H9 (cell line): Measurements from ENCODE around the gene TLN1. TPM values are rescaled to one million over a fixed set of nuclear protein-coding genes. Genes with fewer than 3 reads are reported as not detected.

Experiments used
- DNase-seq: peaks from one replicate; pipeline ENCODE4 v3.0.0-alpha.2; 2017
- H2AFZ ChIP-seq: one replicate; pipeline ENCODE4 v1.6.1; 2013; ENCODE audit warnings: mild to moderate bottlenecking, low read length, control low read depth, moderate library complexity
- H2AK5ac ChIP-seq: 2 replicates; pipeline ENCODE4 v1.6.1; 2013; ENCODE audit warnings: low read length, control low read depth, mixed read lengths; ENCODE audit not compliant: insufficient read length
- H2BK120ac ChIP-seq: one replicate; pipeline ENCODE4 v1.6.1; 2013; ENCODE audit warnings: low read depth, mild to moderate bottlenecking, low read length, control low read depth, inconsistent platforms; ENCODE audit not compliant: poor library complexity, severe bottlenecking
- H2BK12ac ChIP-seq: 2 replicates; pipeline ENCODE4 v1.6.1; 2013; ENCODE audit warnings: low read length, control low read depth, mixed read lengths, low read depth; ENCODE audit not compliant: insufficient read length
- H2BK15ac ChIP-seq: 2 replicates; pipeline ENCODE4 v1.6.1; 2013; ENCODE audit warnings: low read depth, low read length, control low read depth
- H2BK20ac ChIP-seq: one replicate; pipeline ENCODE4 v1.6.1; 2013; ENCODE audit warnings: low read depth, mild to moderate bottlenecking, low read length, control low read depth, inconsistent platforms; ENCODE audit not compliant: poor library complexity, severe bottlenecking
- H2BK5ac ChIP-seq: 2 replicates; pipeline ENCODE4 v1.6.1; 2013; ENCODE audit warnings: low read length, control low read depth, mixed read lengths; ENCODE audit not compliant: insufficient read length
- H3K14ac ChIP-seq: 2 replicates; pipeline ENCODE4 v1.6.1; 2013; ENCODE audit warnings: low read length, control low read depth; ENCODE audit not compliant: insufficient read depth
- H3K18ac ChIP-seq: 2 replicates; pipeline ENCODE4 v1.6.1; 2013; ENCODE audit warnings: low read depth, mild to moderate bottlenecking, mixed read lengths, low read length, control low read depth; ENCODE audit not compliant: insufficient read length
- H3K23ac ChIP-seq: 2 replicates; pipeline ENCODE4 v1.6.1; 2013; ENCODE audit warnings: low read length, control low read depth, mixed read lengths, low read depth; ENCODE audit not compliant: insufficient read length
- H3K23me2 ChIP-seq: 2 replicates; pipeline ENCODE4 v1.6.1; 2013; ENCODE audit warnings: low read depth, mild to moderate bottlenecking, mixed read lengths, low read length, control low read depth; ENCODE audit not compliant: insufficient read length, poor library complexity, severe bottlenecking
- H3K27ac ChIP-seq: 2 replicates; pipeline ENCODE4 v1.5.1; 2013; ENCODE audit warnings: low read length, control low read depth, mixed read lengths, low read depth; ENCODE audit not compliant: insufficient read length
- H3K27me3 ChIP-seq: 2 replicates; pipeline ENCODE4 v1.6.1; 2013; ENCODE audit warnings: low read length, control low read depth, inconsistent platforms; ENCODE audit not compliant: insufficient read depth
- H3K4ac ChIP-seq: 2 replicates; pipeline ENCODE4 v1.6.1; 2013; ENCODE audit warnings: low read depth, mild to moderate bottlenecking, control low read depth, inconsistent platforms, low read length, moderate library complexity
- H3K4me1 ChIP-seq: 2 replicates; pipeline ENCODE4 v1.6.1; 2013; ENCODE audit warnings: low read length, control low read depth, inconsistent platforms; ENCODE audit not compliant: insufficient read depth
- H3K4me2 ChIP-seq: 2 replicates; pipeline ENCODE4 v1.6.1; 2013; ENCODE audit warnings: low read length, control low read depth, mixed read lengths; ENCODE audit not compliant: insufficient read length, insufficient read depth
- H3K56ac ChIP-seq: 2 replicates; pipeline ENCODE4 v1.6.1; 2013; ENCODE audit warnings: low read depth, mild to moderate bottlenecking, mixed read lengths, low read length, control low read depth; ENCODE audit not compliant: insufficient read length
- H3K79me1 ChIP-seq: 2 replicates; pipeline ENCODE4 v1.6.1; 2013; ENCODE audit warnings: low read depth, mild to moderate bottlenecking, moderate library complexity, low read length, control low read depth, inconsistent platforms; ENCODE audit not compliant: insufficient read depth, poor library complexity, severe bottlenecking
- H3K79me2 ChIP-seq: 2 replicates; pipeline ENCODE4 v1.6.1; 2013; ENCODE audit warnings: low read length, control low read depth, inconsistent platforms; ENCODE audit not compliant: insufficient read depth
- H3K9ac ChIP-seq: 2 replicates; pipeline ENCODE4 v1.6.1; 2013; ENCODE audit warnings: low read length, control low read depth, mixed read lengths; ENCODE audit not compliant: insufficient read length; ENCODE audit errors: extremely low read depth
- H3K9me3 ChIP-seq: one replicate; pipeline ENCODE4 v1.6.1; 2013; ENCODE audit warnings: low read depth, low read length, inconsistent platforms; ENCODE audit not compliant: control insufficient read depth
- H3T11ph ChIP-seq: one replicate; pipeline ENCODE4 v1.6.1; 2013; ENCODE audit warnings: mild to moderate bottlenecking, low read length, control low read depth, inconsistent platforms
- H4K20me1 ChIP-seq: one replicate; pipeline ENCODE4 v1.6.1; 2013; ENCODE audit not compliant: control insufficient read depth, insufficient read length, insufficient read depth
- H4K5ac ChIP-seq: 2 replicates; pipeline ENCODE4 v1.6.1; 2013; ENCODE audit warnings: low read depth, mild to moderate bottlenecking, mixed read lengths, low read length, control low read depth; ENCODE audit not compliant: insufficient read length
- H4K8ac ChIP-seq: replicated peaks from 2 replicates; pipeline ENCODE4 v1.6.1; 2013; ENCODE audit warnings: low read length, control low read depth, mixed read lengths, low read depth; ENCODE audit not compliant: insufficient read length
- H4K91ac ChIP-seq: 2 replicates; pipeline ENCODE4 v1.6.1; 2013; ENCODE audit warnings: low read depth, mild to moderate bottlenecking, moderate library complexity, mixed read lengths, low read length, control low read depth; ENCODE audit not compliant: insufficient read length
- H3K27ac Mint-ChIP-seq, 3 experiments: 2 replicates in 2 of 3; 3 replicates in 1 of 3; pipeline ENCODE4 v1.8.0; 2020 to 2021; ENCODE audit warnings: mixed read lengths in 3 of 3, mild to moderate bottlenecking in 1 of 3, moderate library complexity in 1 of 3
- H3K27me3 Mint-ChIP-seq: 2 replicates; pipeline ENCODE4 v1.8.0; 2021; ENCODE audit warnings: low read depth, mild to moderate bottlenecking, moderate library complexity, mixed read lengths
- H3K36me3 Mint-ChIP-seq, 3 experiments: 2 replicates in 2 of 3; 3 replicates in 1 of 3; pipeline ENCODE4 v1.8.0; 2020 to 2021; ENCODE audit warnings: low read depth in 3 of 3, mixed read lengths in 3 of 3; ENCODE audit not compliant: insufficient read depth in 1 of 3
- H3K4me1 Mint-ChIP-seq, 2 experiments: 2 replicates each; pipeline ENCODE4 v1.8.0; 2020; ENCODE audit warnings: mixed read lengths in 2 of 2
- H3K4me3 Mint-ChIP-seq, 2 experiments: 2 replicates in 1 of 2; 3 replicates in 1 of 2; pipeline ENCODE4 v1.8.0; 2020 to 2021; ENCODE audit warnings: mild to moderate bottlenecking in 2 of 2, mixed read lengths in 2 of 2, moderate library complexity in 1 of 2
- H3K9me3 Mint-ChIP-seq, 2 experiments: 2 replicates in 1 of 2; 3 replicates in 1 of 2; pipeline ENCODE4 v1.8.0; 2020; ENCODE audit warnings: mild to moderate bottlenecking in 2 of 2, mixed read lengths in 2 of 2, moderate library complexity in 1 of 2
- WGBS: extraction: QIAGEN DNeasy Blood & Tissue Kit; methylation state at CpG from one replicate; pipeline ENCODE4 v1.1.7; 2013; ENCODE audit warnings: missing lambda C conversion rate, low lambda C conversion rate, mixed read lengths; ENCODE audit not compliant: insufficient read length; ENCODE audit errors: extremely low coverage; 5-methylcytosine and 5-hydroxymethylcytosine counted together
- total RNA-seq: library from RNA; stranded (reverse); gene quantifications from 2 replicates; pipeline ENCODE4 v1.2.1, GENCODE V29; 2021
- TF ChIP-seq, protein P1 (sequence below): fragments of 200-600 bp; sonication (generic); conservative IDR thresholded peaks from 3 replicates; pipeline ENCODE4 v1.8.0; 2021; ENCODE audit warnings: antibody characterized with exemption, mild to moderate bottlenecking

TLN1 gene
- total RNA-seq, 1 experiment from 2014 or later = 102 TPM

DNA sequence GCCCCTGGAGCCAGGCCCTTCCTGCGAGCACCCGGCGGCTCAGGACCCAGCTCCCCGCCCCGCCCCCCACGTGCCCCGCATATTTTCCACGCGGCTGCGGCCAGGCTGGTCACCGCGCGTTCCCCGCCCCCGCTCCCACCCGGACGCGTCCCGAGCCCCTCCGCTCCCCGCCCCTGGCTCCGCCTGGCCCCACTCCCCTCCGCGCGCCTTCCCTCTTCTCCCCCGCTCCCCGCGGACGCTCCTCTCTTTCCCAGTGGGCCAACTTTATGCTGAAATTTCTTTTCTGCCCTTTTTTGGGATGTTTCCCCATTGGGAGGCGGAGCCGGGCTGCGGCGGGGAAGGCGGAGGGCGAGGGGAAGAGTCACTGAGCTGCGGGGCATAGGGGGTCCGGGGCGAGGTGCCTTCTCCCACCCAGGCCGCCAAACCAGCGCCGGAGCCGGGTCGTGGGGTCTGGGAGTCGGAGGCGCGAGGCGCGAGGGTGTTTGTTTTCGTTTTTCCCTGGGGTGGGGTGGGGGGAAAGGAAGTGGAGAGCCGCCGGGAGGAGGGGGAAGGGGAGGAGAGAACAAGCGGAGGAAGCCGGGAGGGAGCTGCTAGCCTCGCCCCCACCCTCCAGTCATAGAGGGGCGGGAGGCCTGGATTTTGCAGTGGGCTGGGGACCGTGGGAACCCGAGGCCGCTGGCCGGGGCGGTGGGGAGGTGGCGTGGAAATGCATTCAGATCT lies 41.2 kb downstream of the TLN1 start:
- Histone ChIP-seq H3K27me3 (no peaks in the 10 kb centered on the region), H4K91ac (no peak overlapping the region), H3K56ac (no peak overlapping the region), H2BK20ac (no peak overlapping the region), H4K8ac (no peak overlapping the region), H4K5ac (no peak overlapping the region), H2BK15ac (no peak overlapping the region), H3K18ac (peak overlapping the region; percentile 50), H4K20me1 (no peaks in the 10 kb centered on the region), H3K23me2 (peaks cover 6% of the 10 kb centered on the region), H3K14ac (no peak overlapping the region), H2BK12ac (no peak overlapping the region), H3K9ac (peak overlapping the region; percentile 10), H3K4me2 (peak overlapping the region; percentile 65), H3K4ac (no peak overlapping the region), H3K79me1 (no peaks in the 10 kb centered on the region), H2AK5ac (no peak overlapping the region), H2AFZ (no peak overlapping the region), H2BK120ac (no peak overlapping the region), H3K27ac (no peak overlapping the region), H3T11ph (no peak overlapping the region), H3K23ac (no peak overlapping the region), H2BK5ac (no peak overlapping the region), H3K79me2 (no peaks in the 10 kb centered on the region; the same call in 1 of the 2 replicates), H3K9me3 (no peaks in the 10 kb centered on the region), H3K4me1 (peaks cover 3% of the 10 kb centered on the region; the same call in 1 of the 2 replicates)
- no CpG with 5 or more reads among the region's 61 CpGs for WGBS
- DNase-seq = peak; percentile 66
- peaks cover 11 to 29% (median 24%) of the 10 kb centered on the region in 3 experiments for H3K36me3 Mint-ChIP-seq
- peak overlapping the region; percentile 84 to 93 for H3K4me3 Mint-ChIP-seq
- H3K4me1 Mint-ChIP-seq = peaks cover 27 to 30% of the 10 kb centered on the region in 2 experiments
- H3K9me3 Mint-ChIP-seq = peaks cover 0 to 2% of the 10 kb centered on the region in 2 experiments; a peak in 2 of 5 replicates
- H3K27ac Mint-ChIP-seq = peak overlapping the region in 2 of 3 experiments; percentile 65 to 76; a peak in 2 of 7 replicates
- TF ChIP-seq, protein P1, sequence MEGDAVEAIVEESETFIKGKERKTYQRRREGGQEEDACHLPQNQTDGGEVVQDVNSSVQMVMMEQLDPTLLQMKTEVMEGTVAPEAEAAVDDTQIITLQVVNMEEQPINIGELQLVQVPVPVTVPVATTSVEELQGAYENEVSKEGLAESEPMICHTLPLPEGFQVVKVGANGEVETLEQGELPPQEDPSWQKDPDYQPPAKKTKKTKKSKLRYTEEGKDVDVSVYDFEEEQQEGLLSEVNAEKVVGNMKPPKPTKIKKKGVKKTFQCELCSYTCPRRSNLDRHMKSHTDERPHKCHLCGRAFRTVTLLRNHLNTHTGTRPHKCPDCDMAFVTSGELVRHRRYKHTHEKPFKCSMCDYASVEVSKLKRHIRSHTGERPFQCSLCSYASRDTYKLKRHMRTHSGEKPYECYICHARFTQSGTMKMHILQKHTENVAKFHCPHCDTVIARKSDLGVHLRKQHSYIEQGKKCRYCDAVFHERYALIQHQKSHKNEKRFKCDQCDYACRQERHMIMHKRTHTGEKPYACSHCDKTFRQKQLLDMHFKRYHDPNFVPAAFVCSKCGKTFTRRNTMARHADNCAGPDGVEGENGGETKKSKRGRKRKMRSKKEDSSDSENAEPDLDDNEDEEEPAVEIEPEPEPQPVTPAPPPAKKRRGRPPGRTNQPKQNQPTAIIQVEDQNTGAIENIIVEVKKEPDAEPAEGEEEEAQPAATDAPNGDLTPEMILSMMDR = no peak
- no peaks in the 10 kb centered on the region; the same call in 1 of the 2 replicates for H3K27me3 Mint-ChIP-seq
